HG03025 (cell line): ENCODE data around the gene PAOX.

Source experiments
- ATAC-seq: cut with Tn5 transposase; IDR thresholded peaks from one replicate; pipeline ENCODE4 v1.9.1; 2021; ENCODE audit warnings: mild to moderate bottlenecking, moderate library complexity; ENCODE audit not compliant: unreplicated experiment, low FRiP score

The PAOX gene

DNA sequence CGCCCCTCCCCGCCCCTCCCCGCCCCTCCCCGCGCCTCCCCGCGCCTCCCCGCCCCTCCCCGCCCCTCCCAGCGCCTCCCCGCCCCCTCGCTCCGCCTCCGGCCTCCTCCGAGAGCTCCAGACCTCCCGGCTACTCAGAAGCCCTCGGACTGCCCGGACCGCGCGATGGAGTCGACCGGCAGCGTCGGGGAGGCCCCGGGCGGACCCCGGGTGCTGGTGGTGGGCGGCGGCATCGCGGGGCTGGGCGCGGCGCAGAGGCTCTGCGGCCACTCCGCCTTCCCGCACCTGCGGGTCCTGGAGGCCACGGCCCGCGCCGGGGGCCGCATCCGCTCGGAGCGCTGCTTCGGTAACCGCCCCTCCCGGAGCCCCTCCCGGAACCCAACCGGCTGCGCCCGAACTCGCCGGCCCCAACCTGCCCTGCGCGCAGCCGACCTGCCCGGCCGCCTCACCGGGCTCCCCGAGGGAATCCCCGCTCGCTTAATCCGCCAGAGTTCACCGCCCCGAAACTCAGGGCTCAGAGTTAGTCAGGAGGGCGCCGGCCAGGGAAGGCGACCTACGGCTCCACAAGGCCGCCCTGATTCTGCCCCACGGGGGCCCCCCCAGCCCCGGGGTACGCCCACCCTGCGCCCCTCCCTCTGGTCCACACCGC lies at the start of gene PAOX:
Gene PAOX, plus strand, starts transcription at position 111 of the 649 bp plus-strand sequence. Its CDS starts 55 bp downstream, at position 166.
- peak; percentile 48 for ATAC-seq

DNA sequence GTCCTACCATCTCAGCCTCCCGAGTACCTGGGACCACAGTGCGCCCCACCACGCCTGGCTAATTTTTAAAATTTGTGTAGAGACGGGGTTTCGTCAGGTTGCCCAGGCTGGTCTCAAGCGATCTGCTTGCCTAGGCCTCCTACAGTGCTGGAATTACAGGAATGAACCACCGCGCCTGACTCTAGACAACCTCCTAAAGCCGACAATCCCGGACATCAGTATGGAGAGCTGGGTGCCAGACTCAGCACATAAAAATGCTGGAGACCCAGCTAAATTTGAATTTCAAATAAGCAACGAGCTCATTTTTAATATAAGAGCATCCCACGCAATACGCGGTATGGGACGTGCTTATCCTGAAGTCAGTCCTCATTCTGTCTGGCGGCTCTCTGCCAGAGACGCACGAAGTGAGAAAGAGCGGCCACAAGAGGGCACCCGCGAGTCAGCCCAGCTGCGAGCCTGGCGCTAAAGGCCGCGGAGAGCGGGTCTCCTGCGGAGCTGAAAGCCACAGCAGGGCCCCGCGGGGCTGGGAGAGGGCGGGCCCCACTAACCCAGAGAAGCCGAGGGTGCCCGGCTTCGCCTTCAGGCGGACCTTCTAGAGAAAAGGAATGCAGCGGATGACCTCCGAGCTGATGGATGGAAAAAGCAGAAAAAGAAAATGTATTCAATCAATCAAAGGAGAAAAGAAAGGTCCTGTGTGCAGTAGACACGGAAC lies 49.4 kb upstream of the PAOX start:
- ATAC-seq = no peak

GRCh38 chr10:133332936-133333699 lies 45.9 kb upstream of the PAOX start:
- no peak for ATAC-seq

- ATAC-seq = no peak
Observed at GRCh38 chr10:133334503-133335245, 44.4 kb upstream of the PAOX start.

GRCh38 chr10:133335246-133336117 lies 43.6 kb upstream of the PAOX start:
- no peak for ATAC-seq

GRCh38 chr10:133336118-133336576 lies 42.9 kb upstream of the PAOX start:
- no peak for ATAC-seq

DNA sequence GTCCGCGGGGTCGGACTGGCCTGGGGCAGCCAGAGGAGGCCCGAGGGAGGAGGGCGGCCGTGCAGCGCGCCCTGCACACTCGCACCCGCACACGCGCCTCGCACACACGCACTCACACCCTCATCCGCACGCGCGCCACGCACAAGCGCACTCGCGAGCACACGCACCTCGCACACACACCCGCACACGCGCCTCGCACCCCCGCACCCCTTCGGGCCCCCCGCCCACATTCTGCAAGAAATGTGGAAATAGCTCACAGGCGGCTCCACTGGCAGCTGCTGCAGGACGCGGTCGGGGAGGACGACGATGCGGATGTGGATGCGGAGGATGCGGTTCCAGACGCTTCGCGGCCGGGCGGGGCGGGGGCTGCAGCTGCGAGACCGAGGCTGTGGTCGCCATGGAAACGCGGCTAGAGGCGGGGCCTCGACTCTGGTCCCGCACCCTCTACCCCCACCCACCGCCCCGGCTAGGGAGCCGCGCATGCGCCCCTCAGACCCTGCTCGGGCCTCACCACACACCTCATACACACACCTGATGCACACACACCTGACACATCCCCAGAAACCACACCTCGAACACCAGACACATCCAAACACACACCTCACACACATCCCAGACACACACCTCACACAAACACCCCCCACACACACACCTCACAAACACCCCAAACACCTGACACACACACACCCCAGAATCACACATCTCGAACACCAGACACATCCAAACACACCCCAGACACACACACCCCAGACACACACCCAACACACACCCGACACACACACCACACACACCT lies 42.3 kb upstream of the PAOX start, which contains the start of gene CALY:
Gene CALY, minus strand, starts transcription at position 320 of the 793 bp plus-strand sequence. CDS start 7,907 bp downstream, outside the sequence.
- no peak for ATAC-seq

DNA sequence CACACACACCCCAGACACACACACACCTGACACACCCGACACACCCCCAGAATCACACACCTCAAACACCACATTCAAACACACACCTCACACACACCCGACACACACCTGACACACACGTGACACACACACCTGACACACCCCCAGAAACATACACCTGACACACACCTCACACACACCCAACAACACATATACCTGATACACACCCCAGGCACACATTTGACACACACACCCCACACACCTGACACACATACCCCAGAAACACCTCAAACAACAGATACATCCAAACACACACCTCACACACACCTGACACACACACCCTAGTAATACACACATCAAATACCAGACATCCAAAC lies 41.7 kb upstream of the PAOX start:
- no peak for ATAC-seq

- no peak for ATAC-seq
Observed at GRCh38 chr10:133338080-133339071, 40.7 kb upstream of the PAOX start.

- ATAC-seq = no peak
Observed at GRCh38 chr10:133339708-133340380, 39.2 kb upstream of the PAOX start.

DNA sequence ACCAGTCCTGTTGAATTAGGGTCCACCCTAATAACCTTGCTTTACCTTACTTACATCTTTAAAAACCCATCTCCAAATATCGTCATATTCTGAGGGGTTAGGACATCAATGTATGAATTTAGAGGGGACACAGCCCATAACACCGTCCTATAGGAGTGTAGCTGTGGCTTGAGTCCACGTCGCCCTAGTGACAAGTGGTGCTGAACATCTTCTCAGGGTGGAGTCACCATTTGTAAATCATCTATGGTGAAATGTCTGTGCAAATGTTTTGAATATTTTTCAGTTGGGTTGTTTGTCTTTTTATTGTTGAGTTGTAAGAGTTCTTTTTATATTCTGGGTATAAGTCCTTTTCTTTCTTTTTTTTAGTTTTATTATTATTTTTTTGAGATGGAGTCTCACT lies 37.1 kb upstream of the PAOX start:
- ATAC-seq = no peak

DNA sequence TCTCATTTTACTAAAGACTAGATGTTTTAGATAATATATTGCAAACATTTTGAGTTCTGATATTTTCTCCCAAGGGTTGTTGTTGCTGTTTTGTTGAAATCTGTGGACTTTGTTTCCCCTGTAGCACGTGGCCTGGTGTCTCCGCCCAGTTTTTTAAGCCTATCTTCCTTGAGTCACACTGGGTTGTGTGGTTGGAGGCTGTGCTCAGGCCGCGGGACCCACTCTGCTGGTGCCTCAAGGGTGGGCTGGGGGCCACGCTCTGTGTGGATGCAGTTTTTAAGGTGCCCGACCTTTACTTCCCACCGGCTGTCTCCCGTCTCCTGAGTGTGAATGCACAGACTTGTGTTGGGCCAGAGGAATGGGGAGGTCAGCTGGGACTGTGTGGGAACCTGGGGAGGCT lies 36.1 kb upstream of the PAOX start:
- ATAC-seq = no peak

DNA sequence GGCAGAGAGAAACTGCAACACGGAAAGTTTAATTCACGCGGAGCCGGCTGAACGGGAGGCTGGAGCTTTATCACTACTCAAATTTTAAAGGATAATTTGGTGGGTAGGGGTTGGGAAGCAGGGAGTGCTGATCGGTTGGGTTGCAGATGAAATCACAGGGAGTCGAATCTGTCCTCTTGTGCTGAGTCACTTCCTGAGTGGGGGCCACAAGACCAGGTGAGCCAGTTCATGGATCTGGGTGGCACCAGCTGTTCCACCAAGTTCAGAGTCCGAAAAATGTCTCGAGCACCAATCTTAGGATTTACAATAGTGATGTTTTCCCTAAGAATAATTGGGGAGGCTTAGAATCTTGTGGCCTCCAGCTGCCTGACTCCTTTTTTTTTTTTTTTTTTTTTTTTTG lies 35.5 kb upstream of the PAOX start:
- ATAC-seq = no peak

- ATAC-seq = no peak
Observed at GRCh38 chr10:133344236-133344635, 34.8 kb upstream of the PAOX start.

GRCh38 chr10:133346413-133346812 lies 32.6 kb upstream of the PAOX start:
- no peak for ATAC-seq

GRCh38 chr10:133347710-133348517 lies 31.1 kb upstream of the PAOX start:
- no peak for ATAC-seq
